Measurements from ENCODE around the gene NNMT. TPM values are rescaled to one million over a fixed set of nuclear protein-coding genes. Genes with fewer than 3 reads are reported as not detected.

Gene NNMT
- total RNA-seq, 1 experiment from 2014 or later = not detected

DNA sequence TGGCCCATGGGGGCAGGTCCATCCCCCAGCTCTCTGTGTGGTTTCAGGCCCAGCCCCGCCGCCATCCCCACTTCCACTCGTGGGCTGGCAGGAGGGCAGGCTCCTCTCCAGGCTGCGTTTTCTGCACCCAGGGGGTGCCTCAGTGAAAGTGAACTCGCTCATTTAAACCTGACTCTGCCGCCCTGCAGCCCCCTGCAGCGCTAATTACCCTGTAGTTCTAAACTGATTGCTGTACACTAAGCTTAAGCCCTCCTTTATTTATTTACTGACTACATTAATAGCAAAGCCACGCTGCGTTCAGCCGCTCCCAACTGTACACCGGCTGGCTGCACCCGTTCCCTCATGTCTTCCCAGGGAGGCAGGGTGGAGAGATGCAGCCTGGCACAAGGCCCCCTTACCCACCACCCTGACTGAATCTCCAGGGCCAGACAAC is 36.6 kb upstream of the NNMT start:
- Histone ChIP-seq H2AK5ac (ENCODE audit: insufficient read length, low read length) (no peak overlapping the region), H3K18ac (ENCODE audit: insufficient read length, low read depth, low read length) (no peak overlapping the region), H3K4ac (ENCODE audit: low read depth, low read length) (no peak overlapping the region), H2BK20ac (ENCODE audit: low read depth, low read length, poor library complexity, severe bottlenecking) (no peak overlapping the region), H3K56ac (ENCODE audit: insufficient read length, low read depth, low read length) (no peak overlapping the region), H4K20me1 (ENCODE audit: control insufficient read depth, insufficient read depth, insufficient read length) (no peaks in the 10 kb centered on the region), H2BK5ac (ENCODE audit: insufficient read length, low read length) (no peak overlapping the region), H3K23ac (ENCODE audit: insufficient read length, low read depth, low read length) (no peak overlapping the region), H3T11ph (ENCODE audit: low read length) (no peak overlapping the region), H3K79me2 (ENCODE audit: insufficient read depth, low read length) (no peaks in the 10 kb centered on the region), H4K91ac (ENCODE audit: insufficient read length, low read depth, low read length) (no peak overlapping the region), H3K27ac (ENCODE audit: insufficient read length, low read depth, low read length) (no peak overlapping the region), H3K79me1 (ENCODE audit: insufficient read depth, low read depth, low read length, poor library complexity, severe bottlenecking) (no peaks in the 10 kb centered on the region), H2AFZ (ENCODE audit: low read length) (no peak overlapping the region), H3K4me1 (ENCODE audit: insufficient read depth, low read length) (no peaks in the 10 kb centered on the region; the same call in 1 of the 2 replicates), H2BK15ac (ENCODE audit: low read depth, low read length) (no peak overlapping the region), H3K9ac (ENCODE audit: extremely low read depth, insufficient read length, low read length) (no peak overlapping the region), H2BK120ac (ENCODE audit: low read depth, low read length, poor library complexity, severe bottlenecking) (no peak overlapping the region), H3K9me3 (ENCODE audit: control insufficient read depth, low read depth, low read length) (no peaks in the 10 kb centered on the region), H4K8ac (replicated peaks; ENCODE audit: insufficient read length, low read depth, low read length) (no peak overlapping the region), H3K27me3 (ENCODE audit: insufficient read depth, low read length) (no peaks in the 10 kb centered on the region), H3K23me2 (ENCODE audit: insufficient read length, low read depth, low read length, poor library complexity, severe bottlenecking) (no peaks in the 10 kb centered on the region), H3K4me2 (ENCODE audit: insufficient read depth, insufficient read length, low read length) (no peak overlapping the region), H2BK12ac (ENCODE audit: insufficient read length, low read depth, low read length) (no peak overlapping the region), H4K5ac (ENCODE audit: insufficient read length, low read depth, low read length) (no peak overlapping the region), H3K14ac (ENCODE audit: insufficient read depth, low read length) (no peak overlapping the region)
- Mint-ChIP-seq H3K4me3 (peak overlapping the region in 1 of 2 experiments; percentile 44; a peak in 1 of 5 replicates), H3K9me3 (no peaks in the 10 kb centered on the region), H3K27me3 (ENCODE audit: low read depth) (peaks cover 4% of the 10 kb centered on the region), H3K27ac (no peak overlapping the region), H3K4me1 (peaks cover 7 to 22% of the 10 kb centered on the region in 2 experiments), H3K36me3 (ENCODE audit: insufficient read depth in 1 of 3, low read depth in 3 of 3) (no peaks in the 10 kb centered on the region)
- TF ChIP-seq, protein P1, sequence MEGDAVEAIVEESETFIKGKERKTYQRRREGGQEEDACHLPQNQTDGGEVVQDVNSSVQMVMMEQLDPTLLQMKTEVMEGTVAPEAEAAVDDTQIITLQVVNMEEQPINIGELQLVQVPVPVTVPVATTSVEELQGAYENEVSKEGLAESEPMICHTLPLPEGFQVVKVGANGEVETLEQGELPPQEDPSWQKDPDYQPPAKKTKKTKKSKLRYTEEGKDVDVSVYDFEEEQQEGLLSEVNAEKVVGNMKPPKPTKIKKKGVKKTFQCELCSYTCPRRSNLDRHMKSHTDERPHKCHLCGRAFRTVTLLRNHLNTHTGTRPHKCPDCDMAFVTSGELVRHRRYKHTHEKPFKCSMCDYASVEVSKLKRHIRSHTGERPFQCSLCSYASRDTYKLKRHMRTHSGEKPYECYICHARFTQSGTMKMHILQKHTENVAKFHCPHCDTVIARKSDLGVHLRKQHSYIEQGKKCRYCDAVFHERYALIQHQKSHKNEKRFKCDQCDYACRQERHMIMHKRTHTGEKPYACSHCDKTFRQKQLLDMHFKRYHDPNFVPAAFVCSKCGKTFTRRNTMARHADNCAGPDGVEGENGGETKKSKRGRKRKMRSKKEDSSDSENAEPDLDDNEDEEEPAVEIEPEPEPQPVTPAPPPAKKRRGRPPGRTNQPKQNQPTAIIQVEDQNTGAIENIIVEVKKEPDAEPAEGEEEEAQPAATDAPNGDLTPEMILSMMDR (conservative IDR thresholded peaks at IDR 0.05) = no peak
- no peak for DNase-seq
- WGBS (ENCODE audit: extremely low coverage, insufficient read length, low lambda C conversion rate) = no CpG with 5 or more reads among the region's 12 CpGs
